ENCODE results near the gene ATG14.

The ATG14 gene

DNA sequence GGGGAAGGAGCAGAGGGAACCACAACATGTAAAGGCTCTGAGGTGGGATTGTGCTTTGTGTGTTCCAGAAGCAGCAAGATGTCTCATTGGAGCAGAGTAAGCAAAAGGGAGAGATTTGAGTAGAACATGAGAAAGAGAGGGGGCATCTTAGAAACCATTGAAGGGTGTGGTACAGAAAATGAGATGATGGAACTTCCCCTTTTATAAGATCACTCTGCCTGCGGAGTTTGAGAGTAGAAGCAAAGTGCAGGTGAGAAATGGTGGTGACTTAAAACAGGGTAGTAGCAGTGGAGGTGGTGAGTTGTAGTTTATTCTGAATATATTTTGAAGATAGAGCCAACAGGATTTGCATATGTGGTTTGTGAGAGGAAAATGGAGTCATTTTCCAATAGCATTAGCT is 84.5 kb downstream of the ATG14 start:
- no peak for DNase-seq
- intact Hi-C loops (cut with DNase I), result no loop called here

DNA sequence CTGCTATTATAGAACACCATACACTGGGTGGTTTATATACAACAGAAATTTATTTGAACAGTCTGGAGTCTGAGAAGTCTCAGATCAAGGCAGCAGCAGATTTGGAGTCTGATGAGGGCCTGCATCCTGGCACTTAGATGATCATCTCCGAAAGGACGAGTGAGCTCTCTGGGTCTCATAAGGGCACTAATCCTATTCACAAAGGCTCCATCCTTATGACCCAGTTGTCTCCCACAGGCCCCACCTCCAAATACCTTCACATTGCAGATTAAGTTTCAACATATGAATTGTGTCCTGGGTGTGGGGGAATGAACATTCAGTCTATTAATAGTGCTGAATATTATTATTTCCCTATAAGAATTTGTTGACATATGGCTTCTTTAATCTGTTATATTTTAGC is 86.8 kb downstream of the ATG14 start:
- no peak for DNase-seq
- intact Hi-C loops (cut with DNase I), result no loop called here

- DNase-seq, result no peak
- intact Hi-C loops (cut with DNase I), result no loop called here
Observed at GRCh38 chr14:55323910-55324309, 87.7 kb downstream of the ATG14 start.

DNA sequence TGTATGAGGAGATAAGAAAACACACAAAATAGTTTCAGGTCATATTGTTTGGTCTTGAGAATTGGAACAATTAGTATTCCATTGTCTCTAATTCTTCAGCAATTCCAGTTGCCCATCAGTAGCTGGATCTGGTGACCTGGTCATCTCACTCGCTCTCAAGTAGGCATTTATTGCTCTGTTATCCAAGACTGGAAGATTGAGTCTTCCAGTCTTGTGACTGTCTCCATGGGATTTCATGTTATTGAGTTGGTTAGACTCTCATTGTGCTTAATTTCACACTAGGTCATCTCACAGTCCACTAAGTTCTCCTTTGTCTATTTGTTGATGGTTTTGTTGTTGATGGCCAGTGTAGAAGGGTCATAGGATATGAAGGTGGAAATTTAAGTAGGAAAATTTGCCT is 92.9 kb downstream of the ATG14 start:
- intact Hi-C loops (cut with DNase I), result no loop called here
- DNase-seq, result no peak

- intact Hi-C loops (cut with DNase I), result no loop called here
Observed at GRCh38 chr14:55317542-55318306, 93.9 kb downstream of the ATG14 start.

GRCh38 chr14:55316564-55316963 is 95.1 kb downstream of the ATG14 start:
- intact Hi-C loops (cut with DNase I), result no loop called here
- no peak for DNase-seq

More at GRCh38 chr14:55317542-55318306, 93.9 kb downstream of the ATG14 start:
- no peak for DNase-seq

Data from posterior cingulate gyrus (tissue), 11 donors.